Right lobe of liver (tissue), 6 donors: ENCODE results near the gene CD59. TPM values are rescaled to one million over a fixed set of nuclear protein-coding genes. Genes with fewer than 3 reads are reported as not detected.

ENCODE experiments used
- ATAC-seq, 4 donors: fragments of 200-7000 bp; cut with Tn5 transposase; one replicate each; pipeline ENCODE4 v1.9.1; 2020; ENCODE audit warnings: mild to moderate bottlenecking in 4 of 4, moderate library complexity in 4 of 4
- DNase-seq, 3 donors: peaks; one replicate each; pipeline ENCODE4 v3.0.0-alpha.2; 2020
- H3K27ac ChIP-seq, 3 donors: fragments of 200-600 bp; one replicate each; pipeline ENCODE4 v1.8.0; 2022
- H3K27me3 ChIP-seq, 2 donors: fragments of 200-600 bp; one replicate each; pipeline ENCODE4 v1.8.0; 2022
- H3K36me3 ChIP-seq, 4 donors: fragments of 200-600 bp; sonication (generic) in 1 of 4; one replicate each; pipeline versions ENCODE4 v1.5.1 to v1.8.0; 2017 to 2022; ENCODE audit warnings: control low read depth in 1 of 4
- H3K4me1 ChIP-seq, 4 donors: fragments of 200-600 bp; sonication (generic) in 1 of 4; one replicate each; pipeline versions ENCODE4 v1.5.1 to v1.8.0; 2017 to 2022; ENCODE audit warnings: control low read depth in 1 of 4
- H3K4me3 ChIP-seq, 3 donors: fragments of 200-600 bp; one replicate each; pipeline ENCODE4 v1.8.0; 2022
- H3K9me3 ChIP-seq, 4 donors: fragments of 200-600 bp; sonication (generic) in 1 of 4; one replicate each; pipeline versions ENCODE4 v1.5.1 to v1.8.0; 2017 to 2022; ENCODE audit warnings: control low read depth in 1 of 4
- CTCF ChIP-seq, 4 donors: fragments of 200-600 bp in 3 of 4; fragments of 450-650 bp in 1 of 4; IDR thresholded peaks; one replicate each; pipeline versions ENCODE4 v1.5.1 to v1.8.0; 2016 to 2022; ENCODE audit warnings: antibody characterized with exemption in 4 of 4, mild to moderate bottlenecking in 2 of 4
- POLR2A ChIP-seq: fragments of 450-650 bp; IDR thresholded peaks from one replicate; pipeline ENCODE4 v1.6.1; 2017; ENCODE audit warnings: antibody characterized with exemption, mild to moderate bottlenecking
- WGBS: methylation state at CpG from one replicate; pipeline ENCODE4 v1.1.6; 2018; ENCODE audit warnings: low coverage, low lambda C conversion rate; ENCODE audit not compliant: insufficient coverage; ENCODE audit errors: missing lambda C conversion rate; 5-methylcytosine and 5-hydroxymethylcytosine counted together
- intact Hi-C, 2 donors: fragments of 100-400 bp; cut with DNase I; formaldehyde crosslinking; loops; one replicate each; pipeline versions ENCODE4 v1.11.2 to v1.14.1; 2022
- total RNA-seq, 6 experiments: library from RNA; depleted of rRNA in 2 of 6; stranded (reverse); fragments of >200 nt in 2 of 6; fragmentation: NEBNext Ultra II Directional in 3 of 6; extraction: Animal tissue kit (Norgen Biotek cat#: 25700) in 3 of 6; gene quantifications; one replicate each; pipeline versions ENCODE4 v1.1.0 to v1.2.4, GENCODE V29; 2016 to 2023
- donor health status: DM: no; HTN: yes; CAD: no.
- donor health status: DM: no; HTN: no; CAD: no.
- donor health status: DM: no; HTN: no; CAD: no.
- donor health status: DM: no; HTN: yes; CAD: no.
- donor health status: DM: no; HTN: yes; CAD: no.

CD59 gene
- total RNA-seq, 6 experiments from 2014 or later = 145 to 314 (median 197) TPM

DNA sequence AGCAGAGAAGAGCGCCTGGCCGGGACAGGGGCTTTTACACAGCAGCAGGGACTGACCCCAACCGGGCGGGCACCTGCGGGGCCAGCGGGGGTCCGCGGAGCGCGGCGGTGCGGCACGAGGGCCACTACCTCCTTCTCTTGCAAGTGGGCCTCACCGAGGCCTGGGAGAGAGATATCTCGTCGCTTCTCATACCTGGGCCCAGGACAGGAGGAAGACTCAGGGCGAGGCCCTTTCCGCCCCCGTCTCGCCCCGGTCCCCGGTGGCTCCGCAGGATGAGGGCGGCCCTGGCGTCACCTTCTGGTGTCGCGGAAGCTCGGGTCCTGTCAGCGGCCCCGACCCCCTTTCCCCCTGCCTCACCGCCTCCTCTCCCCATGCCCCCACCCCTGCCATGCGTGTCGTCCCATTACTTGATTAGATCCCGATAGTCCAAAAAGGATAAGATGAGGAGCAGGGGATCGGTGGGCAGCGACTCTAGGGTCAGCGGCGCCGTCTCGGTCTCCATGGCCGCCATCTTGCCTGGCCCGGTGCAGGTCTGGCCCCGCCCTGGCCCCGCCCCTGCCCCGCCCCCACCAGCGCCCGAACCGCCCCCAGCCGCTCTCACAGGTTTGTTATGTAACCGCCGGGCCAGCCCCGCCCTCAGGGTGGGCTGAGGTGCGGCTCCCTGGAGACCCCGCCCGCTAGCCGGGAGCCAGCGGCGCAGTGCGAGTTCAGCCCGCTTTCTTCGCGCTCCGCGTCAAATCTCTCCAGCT, 37.9 kb upstream of the CD59 start, which contains the start of gene FBXO3:
TSS of gene FBXO3 (minus strand) at position 534 of the 749 bp plus-strand sequence. CDS start at position 511, 23 bp downstream.
- Histone ChIP-seq H3K4me1 (peaks cover 0 to 32% (median 9%) of the 10 kb centered on the region in 4 donors), H3K36me3 (peaks cover 0 to 4% (median 0%) of the 10 kb centered on the region in 4 donors), H3K9me3 (no peaks in the 10 kb centered on the region), H3K27me3 (no peaks in the 10 kb centered on the region), H3K27ac (peak within 1 kb of the TSS; percentile 63 to 75 (median 73)), H3K4me3 (peak within 1 kb of the TSS; percentile 79 to 97 (median 91))
- peak; percentile 89 to 95 (median 94) for ATAC-seq
- DNase-seq = peak; percentile 93 to 95 (median 93)
- TF ChIP-seq CTCF (IDR thresholded peaks at IDR 0.05) (no peak), POLR2A (peak; percentile 26)
- intact Hi-C loops = no loop called here
- no CpG with 5 or more reads among the region's 64 CpGs for WGBS

GRCh38 chr11:33773404-33773986, 37.3 kb upstream of the CD59 start:
- H3K27me3 ChIP-seq = no peaks in the 10 kb centered on the region
- ATAC-seq = peak in 3 of 4 donors; percentile 1 to 9 (median 2)
- no peaks in the 10 kb centered on the region for H3K9me3 ChIP-seq
- H3K4me1 ChIP-seq = peaks cover 0 to 32% (median 9%) of the 10 kb centered on the region in 4 donors
- peaks cover 0 to 9% (median 0%) of the 10 kb centered on the region in 4 donors for H3K36me3 ChIP-seq
- 3% methylated on average over 22 of the region's 22 CpGs for WGBS
- no peak for TF ChIP-seq CTCF (IDR thresholded peaks at IDR 0.05)
- no peak for TF ChIP-seq POLR2A
- intact Hi-C loops = no loop called here
- H3K27ac ChIP-seq = peak overlapping the region; percentile 63 to 75 (median 73)
- DNase-seq = no peak
- peak overlapping the region; percentile 79 to 97 (median 91) for H3K4me3 ChIP-seq

DNA sequence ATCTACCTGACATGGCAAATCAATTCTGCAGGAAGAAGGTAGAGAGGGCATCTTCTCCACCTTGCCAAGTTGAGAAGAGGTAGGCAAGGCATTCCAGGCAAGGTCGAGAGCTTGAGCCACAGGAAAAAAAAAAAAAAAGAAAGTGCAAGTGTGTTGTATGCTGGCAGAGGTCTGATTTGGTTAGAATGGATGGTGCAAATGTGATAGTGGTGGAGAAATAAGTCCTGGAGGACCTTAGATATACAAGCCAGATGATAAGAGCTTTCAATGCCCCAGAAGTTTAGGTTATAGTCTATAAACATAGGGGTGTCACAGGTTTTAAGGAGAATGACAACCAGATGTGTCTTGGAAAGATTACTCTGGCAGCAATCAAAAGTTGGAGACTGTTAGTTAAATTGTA, 36.6 kb upstream of the CD59 start:
- Histone ChIP-seq H3K4me3 (no peak overlapping the region), H3K27me3 (no peaks in the 10 kb centered on the region), H3K4me1 (peaks cover 0 to 32% (median 9%) of the 10 kb centered on the region in 4 donors), H3K36me3 (peaks cover 0 to 16% (median 2%) of the 10 kb centered on the region in 4 donors), H3K27ac (no peak overlapping the region), H3K9me3 (no peaks in the 10 kb centered on the region)
- DNase-seq = no peak
- intact Hi-C loops = no loop called here
- no peak for ATAC-seq
- 40% methylated on average over 1 of the region's 1 CpG for WGBS
- TF ChIP-seq CTCF (IDR thresholded peaks at IDR 0.05) (no peak), POLR2A (no peak)

DNA sequence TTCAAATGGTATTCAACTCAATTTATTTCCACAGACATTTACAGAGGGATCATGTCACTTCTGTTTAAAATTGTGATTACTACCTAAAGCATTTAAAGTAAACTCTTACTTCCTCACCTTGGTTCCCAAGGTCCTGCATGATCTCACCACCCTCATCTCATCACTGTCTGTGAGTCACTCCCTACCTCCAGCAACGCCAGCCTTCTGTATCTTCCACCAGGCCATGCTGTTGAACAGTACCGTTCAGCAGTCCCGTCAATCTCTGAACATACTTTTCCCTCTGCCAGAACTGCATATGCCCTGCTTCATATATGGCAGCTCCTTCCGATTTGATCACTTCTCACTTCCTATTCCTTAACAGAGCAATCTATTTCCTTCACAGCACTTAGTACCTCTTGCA, 36.1 kb upstream of the CD59 start:
- H3K36me3 ChIP-seq = peaks cover 0 to 21% (median 4%) of the 10 kb centered on the region in 4 donors
- 88% methylated on average over 4 of the region's 4 CpGs for WGBS
- intact Hi-C loops = no loop called here
- H3K4me1 ChIP-seq = peaks cover 0 to 32% (median 9%) of the 10 kb centered on the region in 4 donors
- no peaks in the 10 kb centered on the region for H3K9me3 ChIP-seq
- DNase-seq (no peak), ATAC-seq (peak in 1 of 4 donors; percentile 8)
- H3K27ac ChIP-seq = no peak overlapping the region
- H3K4me3 ChIP-seq = no peak overlapping the region
- no peaks in the 10 kb centered on the region for H3K27me3 ChIP-seq
- TF ChIP-seq POLR2A (no peak), CTCF (IDR thresholded peaks at IDR 0.05) (no peak)
